Upper lobe of left lung (tissue), 4 donors: Measurements from ENCODE around the gene TRIM72.

Source experiments
- POLR2A ChIP-seq, 4 donors: fragments of 450-650 bp; IDR thresholded peaks; one replicate each; pipeline ENCODE4 v1.5.1; 2016 to 2017; ENCODE audit warnings: antibody characterized with exemption in 4 of 4, mild to moderate bottlenecking in 2 of 4
- POLR2AphosphoS5 ChIP-seq, 2 donors: sonication (generic); formaldehyde crosslinking; IDR thresholded peaks; one replicate each; pipeline ENCODE4 v1.5.1; 2017; ENCODE audit warnings: antibody characterized with exemption in 2 of 2
- TF ChIP-seq, protein P1 (sequence below), 6 experiments: fragments of 450-650 bp in 4 of 6; fragments of 200-600 bp in 2 of 6; sonication (generic) in 2 of 6; IDR thresholded peaks; one replicate each; pipeline ENCODE4 v1.5.1; 2016 to 2019; ENCODE audit warnings: antibody characterized with exemption in 6 of 6

DNA sequence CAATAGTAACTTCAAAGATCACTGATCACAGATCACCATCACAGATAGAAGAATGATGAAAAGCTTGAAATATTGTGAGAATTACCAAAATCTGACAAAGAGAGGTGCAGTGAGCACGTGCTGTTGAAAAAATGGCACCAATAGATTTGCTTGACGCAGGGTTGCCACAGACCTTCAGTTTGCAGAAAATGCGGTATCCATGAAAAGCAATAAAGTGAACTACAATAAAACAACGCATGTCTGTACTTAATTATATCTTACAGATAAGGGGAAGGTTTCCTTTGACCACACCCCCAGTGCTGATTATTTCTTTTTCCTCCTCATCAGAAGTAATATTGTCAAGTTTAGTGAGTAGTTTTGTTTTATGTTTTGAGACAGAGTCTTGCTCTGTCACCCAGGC is 24.1 kb downstream of the TRIM72 start:
- TF ChIP-seq, protein P1, sequence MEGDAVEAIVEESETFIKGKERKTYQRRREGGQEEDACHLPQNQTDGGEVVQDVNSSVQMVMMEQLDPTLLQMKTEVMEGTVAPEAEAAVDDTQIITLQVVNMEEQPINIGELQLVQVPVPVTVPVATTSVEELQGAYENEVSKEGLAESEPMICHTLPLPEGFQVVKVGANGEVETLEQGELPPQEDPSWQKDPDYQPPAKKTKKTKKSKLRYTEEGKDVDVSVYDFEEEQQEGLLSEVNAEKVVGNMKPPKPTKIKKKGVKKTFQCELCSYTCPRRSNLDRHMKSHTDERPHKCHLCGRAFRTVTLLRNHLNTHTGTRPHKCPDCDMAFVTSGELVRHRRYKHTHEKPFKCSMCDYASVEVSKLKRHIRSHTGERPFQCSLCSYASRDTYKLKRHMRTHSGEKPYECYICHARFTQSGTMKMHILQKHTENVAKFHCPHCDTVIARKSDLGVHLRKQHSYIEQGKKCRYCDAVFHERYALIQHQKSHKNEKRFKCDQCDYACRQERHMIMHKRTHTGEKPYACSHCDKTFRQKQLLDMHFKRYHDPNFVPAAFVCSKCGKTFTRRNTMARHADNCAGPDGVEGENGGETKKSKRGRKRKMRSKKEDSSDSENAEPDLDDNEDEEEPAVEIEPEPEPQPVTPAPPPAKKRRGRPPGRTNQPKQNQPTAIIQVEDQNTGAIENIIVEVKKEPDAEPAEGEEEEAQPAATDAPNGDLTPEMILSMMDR (IDR thresholded peaks at IDR 0.05), result no peak
- no peak for TF ChIP-seq POLR2A (IDR thresholded peaks at IDR 0.05)
- TF ChIP-seq POLR2AphosphoS5 (IDR thresholded peaks at IDR 0.05), result no peak
